ENCODE data around the gene RAB3D.
A peak's percentile ranks its signal among the peaks of the same experiment; 100 is the strongest.

GRCh38 chr19:11299946-11300810 is 39.3 kb downstream of the RAB3D start:
- TF ChIP-seq CTCF (IDR thresholded peaks at IDR 0.05; ENCODE audit: low read depth, low read length) (no peak), MAX (IDR thresholded peaks at IDR 0.05; ENCODE audit: low read depth, low read length) (peak; percentile 39; the same call in 1 of the 2 replicates), POLR2A (IDR thresholded peaks at IDR 0.05; ENCODE audit: extremely low read depth, insufficient read length) (no peak), MYC (IDR thresholded peaks at IDR 0.05; ENCODE audit: low read depth, low read length) (no peak)

Data from NB4 (cell line).